SK-N-SH treated with all-trans-retinoic acid at 6 μM for 48 hours (cell line): ENCODE data around the gene TMEM163.

Experiments
- ATAC-seq: fragments of 200-7000 bp; cut with Tn5 transposase; 3 replicates; pipeline ENCODE4 v1.9.1; 2020; ENCODE audit warnings: mild to moderate bottlenecking, moderate library complexity
- ARNTL ChIP-seq: fragments of 450-650 bp; formaldehyde crosslinking; IDR thresholded peaks from 2 replicates; pipeline ENCODE4 v1.5.0; 2020; ENCODE audit warnings: low read depth, mild to moderate bottlenecking, moderate library complexity, borderline replicate concordance
- BACH2 ChIP-seq: fragments of 250-450 bp; sonication (Bioruptor Pico); IDR thresholded peaks from 2 replicates; pipeline ENCODE4 v1.9.0; 2021; ENCODE audit warnings: mild to moderate bottlenecking, borderline replicate concordance
- CSRNP3 ChIP-seq: fragments of 250-450 bp; sonication (Bioruptor Pico); IDR thresholded peaks from 2 replicates; pipeline ENCODE4 v1.5.1; 2021; ENCODE audit warnings: mild to moderate bottlenecking, moderate library complexity
- ESRRG ChIP-seq: fragments of 250-450 bp; sonication (Bioruptor Pico); IDR thresholded peaks from 2 replicates; pipeline ENCODE4 v1.6.1; 2021; ENCODE audit warnings: mild to moderate bottlenecking
- GLIS3 ChIP-seq: fragments of 250-450 bp; sonication (Bioruptor Pico); IDR thresholded peaks from 2 replicates; pipeline ENCODE4 v1.5.0; 2020; ENCODE audit warnings: mild to moderate bottlenecking, moderate library complexity
- ISL1 ChIP-seq: fragments of 250-450 bp; sonication (Bioruptor Pico); IDR thresholded peaks from 2 replicates; pipeline ENCODE4 v2.1.2; 2022; ENCODE audit warnings: mild to moderate bottlenecking, moderate library complexity
- POU6F1 ChIP-seq: fragments of 250-450 bp; sonication (Bioruptor Pico); IDR thresholded peaks from 2 replicates; pipeline ENCODE4 v1.8.0; 2021; ENCODE audit warnings: low read depth, mild to moderate bottlenecking, moderate library complexity, borderline replicate concordance
- RARB ChIP-seq: fragments of 250-450 bp; sonication (Bioruptor Pico); IDR thresholded peaks from 2 replicates; pipeline ENCODE4 v1.8.0; 2021; ENCODE audit warnings: mild to moderate bottlenecking, moderate library complexity
- SNAI2 ChIP-seq: fragments of 250-450 bp; sonication (Bioruptor Pico); IDR thresholded peaks from 2 replicates; pipeline ENCODE4 v1.5.0; 2020; ENCODE audit warnings: mild to moderate bottlenecking, moderate library complexity
- TCF4 ChIP-seq: fragments of 250-450 bp; sonication (Bioruptor Pico); IDR thresholded peaks from 2 replicates; pipeline ENCODE4 v1.8.0; 2021; ENCODE audit warnings: mild to moderate bottlenecking, moderate library complexity, borderline replicate concordance
- TSHZ2 ChIP-seq: fragments of 250-450 bp; sonication (Bioruptor Pico); IDR thresholded peaks from 2 replicates; pipeline ENCODE4 v1.5.0; 2020; ENCODE audit warnings: mild to moderate bottlenecking, moderate library complexity
- ZC3H10 ChIP-seq: fragments of 250-450 bp; sonication (Bioruptor Pico); IDR thresholded peaks from 2 replicates; pipeline ENCODE4 v1.5.1; 2021; ENCODE audit warnings: mild to moderate bottlenecking, moderate library complexity
- ZFP3 ChIP-seq: fragments of 250-450 bp; sonication (Bioruptor Pico); IDR thresholded peaks from 2 replicates; pipeline ENCODE4 v1.5.0; 2020; ENCODE audit warnings: mild to moderate bottlenecking, moderate library complexity
- ZFP30 ChIP-seq: fragments of 450-650 bp; formaldehyde crosslinking; IDR thresholded peaks from 2 replicates; pipeline ENCODE4 v1.5.0; 2022; ENCODE audit warnings: mild to moderate bottlenecking, moderate library complexity
- ZNF565 ChIP-seq: fragments of 450-650 bp; formaldehyde crosslinking; conservative IDR thresholded peaks from 2 replicates; pipeline ENCODE4 v1.5.0; 2020; ENCODE audit warnings: low read depth, mild to moderate bottlenecking, moderate library complexity
- ZNF70 ChIP-seq: fragments of 450-650 bp; formaldehyde crosslinking; IDR thresholded peaks from 2 replicates; pipeline ENCODE4 v1.5.0; 2020; ENCODE audit warnings: mild to moderate bottlenecking, moderate library complexity
- ZNF8 ChIP-seq: fragments of 450-650 bp; formaldehyde crosslinking; IDR thresholded peaks from 2 replicates; pipeline ENCODE4 v1.5.0; 2020; ENCODE audit warnings: mild to moderate bottlenecking, moderate library complexity
- TF ChIP-seq, protein P1 (sequence below): fragments of 250-450 bp; sonication (Bioruptor Pico); IDR thresholded peaks from 2 replicates; pipeline ENCODE4 v1.8.0; 2020; ENCODE audit warnings: mild to moderate bottlenecking, moderate library complexity, borderline replicate concordance

The TMEM163 gene

GRCh38 chr2:134493797-134494196 lies 225.0 kb downstream of the TMEM163 start (continued):
- TF ChIP-seq TSHZ2 (CRISPR knock-in tag) (no peak), ZNF8 (no peak), SNAI2 (CRISPR knock-in tag) (no peak), ZFP30 (CRISPR knock-in tag) (no peak), ISL1 (CRISPR knock-in tag) (no peak), ZNF565 (CRISPR knock-in tag) (no peak), CSRNP3 (CRISPR knock-in tag) (no peak), ZFP3 (no peak), TCF4 (no peak)

DNA sequence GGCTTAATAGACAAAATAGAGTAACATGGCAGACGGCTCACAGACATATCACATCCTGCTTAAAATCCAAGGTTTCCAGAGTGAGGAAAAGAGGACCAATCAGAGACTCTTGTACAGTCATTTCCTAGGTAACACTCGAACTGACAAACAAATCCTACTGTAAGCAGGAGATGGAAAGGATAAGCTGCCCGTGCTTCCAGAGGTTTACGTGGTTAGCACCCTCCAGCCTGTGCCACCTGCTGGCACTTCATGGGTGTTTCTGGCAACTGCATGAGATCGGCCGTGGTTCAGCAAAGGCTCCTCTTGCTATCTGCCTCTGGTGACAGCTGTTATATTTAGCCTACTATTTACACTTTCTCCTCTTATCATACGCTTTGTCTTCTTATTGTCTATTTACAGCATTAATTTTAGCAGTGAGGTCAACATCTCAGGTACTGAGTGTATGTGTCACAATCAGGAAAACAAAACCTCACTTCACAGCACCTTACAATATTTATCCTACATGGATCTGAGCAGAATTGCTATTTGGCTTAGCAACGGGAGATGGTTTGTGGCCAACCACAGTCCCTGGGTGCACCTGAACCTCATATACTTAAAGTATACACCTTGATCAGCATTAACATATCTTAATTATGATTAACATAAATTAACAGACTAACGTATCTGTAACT lies 226.9 kb downstream of the TMEM163 start:
- ATAC-seq = peak; percentile 60; the same call in 2 of the 3 replicates
- TF ChIP-seq POU6F1 (CRISPR knock-in tag) (no peak), BACH2 (CRISPR knock-in tag) (no peak), GLIS3 (CRISPR knock-in tag) (no peak), ZNF565 (CRISPR knock-in tag) (no peak), ZNF8 (no peak), ZFP30 (CRISPR knock-in tag) (no peak), ZC3H10 (CRISPR knock-in tag) (no peak), ZFP3 (no peak), ESRRG (CRISPR knock-in tag) (no peak)
- TF ChIP-seq, protein P1, sequence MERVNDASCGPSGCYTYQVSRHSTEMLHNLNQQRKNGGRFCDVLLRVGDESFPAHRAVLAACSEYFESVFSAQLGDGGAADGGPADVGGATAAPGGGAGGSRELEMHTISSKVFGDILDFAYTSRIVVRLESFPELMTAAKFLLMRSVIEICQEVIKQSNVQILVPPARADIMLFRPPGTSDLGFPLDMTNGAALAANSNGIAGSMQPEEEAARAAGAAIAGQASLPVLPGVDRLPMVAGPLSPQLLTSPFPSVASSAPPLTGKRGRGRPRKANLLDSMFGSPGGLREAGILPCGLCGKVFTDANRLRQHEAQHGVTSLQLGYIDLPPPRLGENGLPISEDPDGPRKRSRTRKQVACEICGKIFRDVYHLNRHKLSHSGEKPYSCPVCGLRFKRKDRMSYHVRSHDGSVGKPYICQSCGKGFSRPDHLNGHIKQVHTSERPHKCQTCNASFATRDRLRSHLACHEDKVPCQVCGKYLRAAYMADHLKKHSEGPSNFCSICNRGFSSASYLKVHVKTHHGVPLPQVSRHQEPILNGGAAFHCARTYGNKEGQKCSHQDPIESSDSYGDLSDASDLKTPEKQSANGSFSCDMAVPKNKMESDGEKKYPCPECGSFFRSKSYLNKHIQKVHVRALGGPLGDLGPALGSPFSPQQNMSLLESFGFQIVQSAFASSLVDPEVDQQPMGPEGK (CRISPR knock-in tag) = no peak

DNA sequence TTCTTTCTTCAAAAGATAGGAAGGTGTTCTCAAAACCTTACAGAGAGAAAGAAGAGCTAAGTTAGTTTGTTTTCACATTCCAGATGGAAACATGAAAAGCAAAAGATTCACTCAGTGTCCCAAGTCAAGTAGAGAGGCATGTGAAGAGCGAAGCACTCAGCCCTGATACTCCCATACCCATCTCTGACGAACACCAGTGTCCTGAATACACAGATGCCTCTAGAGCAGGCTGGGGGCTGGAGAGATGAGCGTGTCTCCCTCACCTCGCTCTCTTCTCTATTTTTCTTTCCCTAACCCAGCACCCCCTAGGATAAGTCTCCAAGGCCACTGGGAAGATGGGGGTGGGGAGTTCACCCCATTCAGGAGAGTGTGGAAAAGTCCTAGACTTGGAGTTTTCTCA lies 227.8 kb downstream of the TMEM163 start:
- TF ChIP-seq ARNTL (no peak), ZFP30 (CRISPR knock-in tag) (no peak), ZC3H10 (CRISPR knock-in tag) (no peak), RARB (CRISPR knock-in tag) (no peak), ZNF70 (CRISPR knock-in tag) (no peak), POU6F1 (CRISPR knock-in tag) (no peak), GLIS3 (CRISPR knock-in tag) (no peak), ISL1 (CRISPR knock-in tag) (no peak)
- TF ChIP-seq, protein P1 (CRISPR knock-in tag) = no peak
- ATAC-seq = no peak
